ENCODE data around the gene DNAH2. TPM values are rescaled to one million over a fixed set of nuclear protein-coding genes. Genes with fewer than 3 reads are reported as not detected.

Gene DNAH2
- total RNA-seq, 4 donors from 2014 or later, result 0.08 to 0.31 TPM; not detected in 2

GRCh38 chr17:7721612-7722011, 4.1 kb downstream of the DNAH2 start:
- no peak overlapping the region for H3K27ac ChIP-seq
- H3K9me3 ChIP-seq, result no peaks in the 10 kb centered on the region
- no peak overlapping the region for H3K4me3 ChIP-seq
- peaks cover 0 to 16% (median 2%) of the 10 kb centered on the region in 3 donors for H3K4me1 ChIP-seq
- TF ChIP-seq POLR2AphosphoS5 (IDR thresholded peaks at IDR 0.05) (no peak), POLR2A (IDR thresholded peaks at IDR 0.05) (no peak), CTCF (IDR thresholded peaks at IDR 0.05) (no peak), EP300 (IDR thresholded peaks at IDR 0.05) (no peak)
- H3K36me3 ChIP-seq, result no peaks in the 10 kb centered on the region
- ATAC-seq, result no peak
- WGBS, 2 donors (ENCODE audit: low coverage in 1 of 2), result 73 to 82% methylated on average over 2 of the region's 2 CpGs
- H3K27me3 ChIP-seq, result peaks cover 48% of the 10 kb centered on the region

- Histone ChIP-seq H3K4me3 (no peak overlapping the region), H3K36me3 (no peaks in the 10 kb centered on the region), H3K9me3 (no peaks in the 10 kb centered on the region), H3K27me3 (peaks cover 43% of the 10 kb centered on the region), H3K4me1 (no peaks in the 10 kb centered on the region), H3K27ac (no peak overlapping the region)
- no peak for ATAC-seq
- no peak for TF ChIP-seq CTCF (IDR thresholded peaks at IDR 0.05)
- no peak for TF ChIP-seq EP300 (IDR thresholded peaks at IDR 0.05)
- TF ChIP-seq POLR2A (IDR thresholded peaks at IDR 0.05), result no peak
- TF ChIP-seq POLR2AphosphoS5 (IDR thresholded peaks at IDR 0.05), result no peak
- 30 to 60% methylated on average over 3 of the region's 3 CpGs for WGBS, 2 donors (ENCODE audit: low coverage in 1 of 2)
Observed at GRCh38 chr17:7727886-7728285, 10.3 kb downstream of the DNAH2 start.

GRCh38 chr17:7729816-7730215, 12.3 kb downstream of the DNAH2 start:
- Histone ChIP-seq H3K4me1 (no peaks in the 10 kb centered on the region), H3K36me3 (no peaks in the 10 kb centered on the region), H3K27ac (no peak overlapping the region), H3K4me3 (no peak overlapping the region), H3K27me3 (peaks cover 26% of the 10 kb centered on the region), H3K9me3 (no peaks in the 10 kb centered on the region)
- ATAC-seq, result no peak
- no peak for TF ChIP-seq POLR2AphosphoS5 (IDR thresholded peaks at IDR 0.05)
- no peak for TF ChIP-seq CTCF (IDR thresholded peaks at IDR 0.05)
- no peak for TF ChIP-seq POLR2A (IDR thresholded peaks at IDR 0.05)
- TF ChIP-seq EP300 (IDR thresholded peaks at IDR 0.05), result no peak
- 46 to 57% methylated on average over 1 of the region's 1 CpG for WGBS, 2 donors (ENCODE audit: low coverage in 1 of 2)

GRCh38 chr17:7732981-7733539, 15.5 kb downstream of the DNAH2 start:
- Histone ChIP-seq H3K4me3 (no peak overlapping the region), H3K9me3 (no peaks in the 10 kb centered on the region), H3K4me1 (no peaks in the 10 kb centered on the region), H3K36me3 (no peaks in the 10 kb centered on the region), H3K27me3 (peaks cover 15% of the 10 kb centered on the region), H3K27ac (no peak overlapping the region)
- ATAC-seq, result no peak
- TF ChIP-seq CTCF (IDR thresholded peaks at IDR 0.05) (no peak), EP300 (IDR thresholded peaks at IDR 0.05) (no peak), POLR2A (IDR thresholded peaks at IDR 0.05) (no peak), POLR2AphosphoS5 (IDR thresholded peaks at IDR 0.05) (no peak)
- 88 to 90% methylated on average over 7 of the region's 14 CpGs for WGBS, 2 donors (ENCODE audit: low coverage in 1 of 2)

- Histone ChIP-seq H3K4me1 (no peaks in the 10 kb centered on the region), H3K27ac (no peak overlapping the region), H3K27me3 (peaks cover 47% of the 10 kb centered on the region), H3K4me3 (no peak overlapping the region), H3K9me3 (no peaks in the 10 kb centered on the region), H3K36me3 (no peaks in the 10 kb centered on the region)
- 83 to 86% methylated on average over 3 to 4 of the region's 5 CpGs for WGBS, 2 donors (ENCODE audit: low coverage in 1 of 2)
- ATAC-seq, result no peak
- TF ChIP-seq POLR2A (IDR thresholded peaks at IDR 0.05) (no peak), EP300 (IDR thresholded peaks at IDR 0.05) (no peak), POLR2AphosphoS5 (IDR thresholded peaks at IDR 0.05) (no peak), CTCF (IDR thresholded peaks at IDR 0.05) (no peak)
Observed at GRCh38 chr17:7737601-7738000, 20.1 kb downstream of the DNAH2 start.
